DOHH2 (cell line): ENCODE measurements around the gene TUFM.

ENCODE experiments used
- H3F3A ChIP-seq: fragments of 200-600 bp; sonication (generic), shearing (Covaris generic); 2 replicates; pipeline ENCODE4 v1.6.0; 2016; ENCODE audit warnings: antibody characterized with exemption, mild to moderate bottlenecking; ENCODE audit not compliant: control insufficient read depth, insufficient read depth
- H3K27ac ChIP-seq: fragments of 200-600 bp; sonication (generic); 2 replicates; pipeline ENCODE4 v1.5.1; 2014; ENCODE audit warnings: low read depth, mild to moderate bottlenecking, low read length, moderate library complexity
- H3K27me3 ChIP-seq: fragments of 200-600 bp; sonication (generic); 2 replicates; pipeline ENCODE4 v1.6.1; 2014; ENCODE audit warnings: mild to moderate bottlenecking, low read length, mixed read lengths; ENCODE audit not compliant: control insufficient read depth
- H3K36me3 ChIP-seq: fragments of 200-600 bp; sonication (generic); 2 replicates; pipeline ENCODE4 v1.6.1; 2014; ENCODE audit warnings: mild to moderate bottlenecking, low read length, moderate library complexity, mixed read lengths; ENCODE audit not compliant: control insufficient read depth
- H3K4me1 ChIP-seq: fragments of 200-600 bp; sonication (generic); 2 replicates; pipeline ENCODE4 v1.6.1; 2014; ENCODE audit warnings: mild to moderate bottlenecking, low read length, mixed read lengths; ENCODE audit not compliant: control insufficient read depth
- H3K4me2 ChIP-seq: fragments of 200-600 bp; sonication (generic); 2 replicates; pipeline ENCODE4 v1.6.0; 2014; ENCODE audit warnings: mild to moderate bottlenecking, low read length, moderate library complexity
- H3K4me3 ChIP-seq: fragments of 200-600 bp; sonication (generic); 2 replicates; pipeline ENCODE4 v1.5.1; 2014; ENCODE audit warnings: mild to moderate bottlenecking, low read length, mixed read lengths
- H3K79me2 ChIP-seq: fragments of 200-600 bp; sonication (generic); 2 replicates; pipeline ENCODE4 v1.6.1; 2014; ENCODE audit warnings: mild to moderate bottlenecking, low read length, mixed read lengths; ENCODE audit not compliant: control insufficient read depth
- H3K9me2 ChIP-seq: fragments of 200-600 bp; sonication (generic); replicated peaks from 2 replicates; pipeline ENCODE4 v1.6.1; 2014; ENCODE audit warnings: mild to moderate bottlenecking, low read length, mixed read lengths; ENCODE audit not compliant: control insufficient read depth
- H3K9me3 ChIP-seq: fragments of 200-600 bp; sonication (generic); 2 replicates; pipeline ENCODE4 v1.6.1; 2014; ENCODE audit warnings: antibody characterized with exemption, low read length, mixed read lengths; ENCODE audit not compliant: control insufficient read depth, insufficient read depth
- H4K20me1 ChIP-seq: fragments of 200-600 bp; sonication (generic); 2 replicates; pipeline ENCODE4 v1.6.0; 2014; ENCODE audit warnings: low read depth, mild to moderate bottlenecking, antibody characterized with exemption, low read length, moderate library complexity; ENCODE audit not compliant: control insufficient read depth, insufficient read depth
- CTCF ChIP-seq: fragments of 200-600 bp; sonication (generic); IDR thresholded peaks from one replicate; pipeline ENCODE4 v1.5.1; 2014; ENCODE audit warnings: antibody characterized with exemption, mild to moderate bottlenecking, low read depth, low read length; ENCODE audit not compliant: poor library complexity, severe bottlenecking
- EZH2phosphoT487 ChIP-seq: fragments of 200-600 bp; sonication (generic); IDR thresholded peaks from 2 replicates; pipeline ENCODE4 v1.6.1; 2017; ENCODE audit warnings: borderline replicate concordance, mild to moderate bottlenecking, antibody characterized with exemption, low read length, moderate library complexity, mixed read lengths

TUFM gene

GRCh38 chr16:28878083-28878926, 32.2 kb upstream of the TUFM start, which contains the start of gene ATP2A1:
Gene ATP2A1 (plus strand): TSS chr16:28878488. CDS start chr16:28878672, 184 bp downstream.
- H3F3A ChIP-seq, result no peaks in the 10 kb centered on the region; the same call in 1 of the 2 replicates
- peak within 1 kb of the TSS; percentile 36 for H3K27ac ChIP-seq
- no peaks in the 10 kb centered on the region for H3K27me3 ChIP-seq
- peaks cover 21% of the 10 kb centered on the region for H3K4me1 ChIP-seq
- TF ChIP-seq EZH2phosphoT487, result no peak
- TF ChIP-seq CTCF, result no peak
- H3K4me3 ChIP-seq, result peak within 1 kb of the TSS; percentile 91
- H3K9me2 ChIP-seq, result no peaks in the 10 kb centered on the region
- H3K4me2 ChIP-seq, result peak within 1 kb of the TSS; percentile 96
- H3K9me3 ChIP-seq, result peaks cover 5% of the 10 kb centered on the region; the same call in 1 of the 2 replicates
- H3K36me3 ChIP-seq, result peaks cover 12% of the 10 kb centered on the region
- peaks cover 13% of the 10 kb centered on the region for H3K79me2 ChIP-seq
- H4K20me1 ChIP-seq, result no peaks in the 10 kb centered on the region

GRCh38 chr16:28877655-28878000, 31.5 kb upstream of the TUFM start:
- Histone ChIP-seq H3K4me1 (peaks cover 20% of the 10 kb centered on the region), H3K27ac (no peak overlapping the region), H3K4me2 (no peak overlapping the region), H3K4me3 (no peak overlapping the region), H4K20me1 (no peaks in the 10 kb centered on the region), H3K9me3 (peaks cover 5% of the 10 kb centered on the region; the same call in 1 of the 2 replicates), H3K27me3 (no peaks in the 10 kb centered on the region), H3K36me3 (peaks cover 16% of the 10 kb centered on the region), H3K79me2 (peaks cover 13% of the 10 kb centered on the region), H3F3A (no peaks in the 10 kb centered on the region; the same call in 1 of the 2 replicates), H3K9me2 (no peaks in the 10 kb centered on the region)
- TF ChIP-seq CTCF, result no peak
- no peak for TF ChIP-seq EZH2phosphoT487

GRCh38 chr16:28876973-28877654, 31.0 kb upstream of the TUFM start:
- Histone ChIP-seq H3K4me1 (peaks cover 20% of the 10 kb centered on the region), H4K20me1 (no peaks in the 10 kb centered on the region), H3K27ac (no peak overlapping the region), H3F3A (no peaks in the 10 kb centered on the region; the same call in 1 of the 2 replicates), H3K9me3 (peaks cover 5% of the 10 kb centered on the region; the same call in 1 of the 2 replicates), H3K4me2 (no peak overlapping the region), H3K36me3 (peaks cover 19% of the 10 kb centered on the region), H3K4me3 (no peak overlapping the region), H3K27me3 (no peaks in the 10 kb centered on the region), H3K79me2 (peaks cover 13% of the 10 kb centered on the region), H3K9me2 (no peaks in the 10 kb centered on the region)
- TF ChIP-seq CTCF, result no peak
- no peak for TF ChIP-seq EZH2phosphoT487
